22Rv1 (cell line): ENCODE results near the gene ANKS1A.

Experiments used
- H3K27ac ChIP-seq: fragments of 450-650 bp; 2 replicates; pipeline ENCODE4 v1.5.1; 2017
- CTCF ChIP-seq: fragments of 450-650 bp; IDR thresholded peaks from 2 replicates; pipeline ENCODE4 v1.5.1; 2017; ENCODE audit warnings: mild to moderate bottlenecking
- ZFX ChIP-seq: fragments of 450-650 bp; IDR thresholded peaks from 2 replicates; pipeline ENCODE4 v1.6.1; 2017; ENCODE audit warnings: antibody characterized with exemption, borderline replicate concordance

The ANKS1A gene

DNA sequence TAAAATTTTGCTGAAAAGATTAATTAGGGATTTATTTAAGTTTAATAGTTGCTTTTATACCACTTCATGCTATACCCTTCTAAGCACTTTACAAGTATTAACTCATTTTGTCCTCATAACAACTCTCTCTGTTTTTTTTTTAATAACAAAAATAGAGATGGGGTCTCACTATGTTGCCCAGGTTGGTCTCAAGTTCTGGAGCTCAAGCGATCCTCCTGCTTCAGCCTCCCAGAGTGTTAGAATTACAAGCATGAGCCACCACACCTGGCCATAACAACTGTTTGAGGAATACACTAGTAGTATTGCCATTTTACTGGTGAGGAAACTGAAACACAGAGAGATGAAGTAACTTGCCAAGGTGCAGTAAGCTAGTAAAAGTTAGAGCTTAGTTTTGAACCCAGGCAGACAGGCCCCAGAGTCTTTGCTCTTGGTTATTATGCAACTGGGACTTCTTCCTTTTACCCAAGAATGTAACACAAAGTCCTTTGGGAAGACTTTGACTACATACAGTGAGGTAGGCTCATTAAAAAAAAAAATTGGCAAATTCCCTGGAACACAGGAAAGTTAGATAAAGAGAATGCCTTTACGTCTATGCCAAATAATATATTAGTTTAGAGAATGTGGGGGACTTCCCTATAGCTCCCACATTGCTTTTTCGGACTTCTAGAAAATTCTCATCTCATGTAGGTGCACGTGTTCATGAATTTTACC, 11.4 kb downstream of the ANKS1A start:
- TF ChIP-seq ZFX: no peak
- TF ChIP-seq CTCF: no peak
- no peak overlapping the region for H3K27ac ChIP-seq

- TF ChIP-seq ZFX (no peak), CTCF (no peak)
- H3K27ac ChIP-seq: no peak overlapping the region
Observed at GRCh38 chr6:34901930-34902329, 12.9 kb downstream of the ANKS1A start.

GRCh38 chr6:34904990-34905613, 16.0 kb downstream of the ANKS1A start:
- no peak for TF ChIP-seq ZFX
- no peak for TF ChIP-seq CTCF
- no peak overlapping the region for H3K27ac ChIP-seq

GRCh38 chr6:34906826-34907225, 17.8 kb downstream of the ANKS1A start:
- TF ChIP-seq CTCF (no peak), ZFX (no peak)
- H3K27ac ChIP-seq: no peak overlapping the region

GRCh38 chr6:34908194-34908593, 19.1 kb downstream of the ANKS1A start:
- no peak for TF ChIP-seq ZFX
- TF ChIP-seq CTCF: no peak
- no peak overlapping the region for H3K27ac ChIP-seq

DNA sequence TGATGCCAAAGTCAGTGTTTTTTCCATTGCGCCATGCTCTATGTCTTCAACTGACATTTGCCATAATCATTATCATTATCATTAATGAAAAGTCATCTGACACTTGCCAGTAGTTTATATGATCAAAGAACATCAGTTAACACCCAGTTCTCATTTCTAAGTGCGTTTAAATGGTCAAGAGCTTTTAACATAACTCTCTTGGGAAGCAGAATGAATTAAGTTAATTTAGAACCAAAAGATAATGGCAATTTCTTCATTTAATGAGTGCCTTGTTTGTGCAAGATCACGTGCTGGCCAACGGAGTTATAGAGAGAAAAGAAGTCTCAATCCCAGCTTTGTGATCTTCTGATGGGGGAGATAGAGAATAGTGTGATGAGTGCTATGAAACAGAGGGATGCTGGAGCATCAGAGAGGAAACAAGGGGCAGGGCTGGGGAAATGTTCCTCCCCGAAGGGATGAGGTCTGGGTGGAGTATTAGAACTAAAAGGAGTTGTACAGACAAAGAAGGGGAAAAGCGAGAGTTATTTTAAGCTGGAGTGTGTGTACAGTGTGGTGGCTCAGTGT, 20.3 kb downstream of the ANKS1A start:
- H3K27ac ChIP-seq: no peak overlapping the region
- TF ChIP-seq CTCF: no peak

DNA sequence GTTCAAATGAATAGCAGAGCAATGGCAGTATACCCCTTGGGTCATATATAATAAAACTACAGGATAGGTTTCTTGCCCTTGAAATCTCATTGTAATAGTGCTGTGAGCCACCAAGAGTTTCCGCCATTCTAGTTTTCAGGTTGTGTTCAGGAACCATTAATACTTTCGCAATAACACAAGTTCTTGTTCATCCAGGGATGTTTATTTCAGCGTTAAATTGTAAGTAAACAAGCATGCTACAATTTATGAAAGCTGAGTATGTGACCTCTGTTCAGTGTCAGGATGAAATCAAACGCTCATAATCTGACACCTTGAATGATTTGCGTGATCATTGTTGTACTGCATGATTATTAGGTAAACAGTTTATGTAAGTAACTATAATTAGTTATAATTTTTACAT, 22.8 kb downstream of the ANKS1A start:
- no peak overlapping the region for H3K27ac ChIP-seq
- TF ChIP-seq ZFX (no peak), CTCF (no peak)
